Neuron (in vitro differentiated cells): ENCODE data around the gene ZNF488.
"Not testable (repeated sequence)": the region's sequence is repeated elsewhere in the genome, so short reads cannot be mapped to it uniquely, and the experiment has no call there.

Experiments
- H2AFZ ChIP-seq: one replicate; pipeline ENCODE4 v1.6.1; 2013; ENCODE audit warnings: low read depth, mild to moderate bottlenecking, inconsistent platforms, low read length, moderate library complexity
- H3K27me3 ChIP-seq: one replicate; pipeline ENCODE4 v1.6.1; 2013; ENCODE audit warnings: low read length; ENCODE audit not compliant: insufficient read depth
- H3K36me3 ChIP-seq: one replicate; pipeline ENCODE4 v1.6.1; 2013; ENCODE audit warnings: low read length; ENCODE audit not compliant: insufficient read depth
- H3K4me1 ChIP-seq: one replicate; pipeline ENCODE4 v1.6.1; 2013; ENCODE audit warnings: low read length; ENCODE audit not compliant: insufficient read depth
- H3K4me3 ChIP-seq: 2 replicates; pipeline ENCODE4 v1.5.1; 2013; ENCODE audit warnings: mild to moderate bottlenecking, low read length, moderate library complexity
- H3K9me3 ChIP-seq: one replicate; pipeline ENCODE4 v1.6.1; 2013; ENCODE audit warnings: low read length

ZNF488 gene, protein sequence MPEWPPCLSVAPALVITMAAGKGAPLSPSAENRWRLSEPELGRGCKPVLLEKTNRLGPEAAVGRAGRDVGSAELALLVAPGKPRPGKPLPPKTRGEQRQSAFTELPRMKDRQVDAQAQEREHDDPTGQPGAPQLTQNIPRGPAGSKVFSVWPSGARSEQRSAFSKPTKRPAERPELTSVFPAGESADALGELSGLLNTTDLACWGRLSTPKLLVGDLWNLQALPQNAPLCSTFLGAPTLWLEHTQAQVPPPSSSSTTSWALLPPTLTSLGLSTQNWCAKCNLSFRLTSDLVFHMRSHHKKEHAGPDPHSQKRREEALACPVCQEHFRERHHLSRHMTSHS

DNA sequence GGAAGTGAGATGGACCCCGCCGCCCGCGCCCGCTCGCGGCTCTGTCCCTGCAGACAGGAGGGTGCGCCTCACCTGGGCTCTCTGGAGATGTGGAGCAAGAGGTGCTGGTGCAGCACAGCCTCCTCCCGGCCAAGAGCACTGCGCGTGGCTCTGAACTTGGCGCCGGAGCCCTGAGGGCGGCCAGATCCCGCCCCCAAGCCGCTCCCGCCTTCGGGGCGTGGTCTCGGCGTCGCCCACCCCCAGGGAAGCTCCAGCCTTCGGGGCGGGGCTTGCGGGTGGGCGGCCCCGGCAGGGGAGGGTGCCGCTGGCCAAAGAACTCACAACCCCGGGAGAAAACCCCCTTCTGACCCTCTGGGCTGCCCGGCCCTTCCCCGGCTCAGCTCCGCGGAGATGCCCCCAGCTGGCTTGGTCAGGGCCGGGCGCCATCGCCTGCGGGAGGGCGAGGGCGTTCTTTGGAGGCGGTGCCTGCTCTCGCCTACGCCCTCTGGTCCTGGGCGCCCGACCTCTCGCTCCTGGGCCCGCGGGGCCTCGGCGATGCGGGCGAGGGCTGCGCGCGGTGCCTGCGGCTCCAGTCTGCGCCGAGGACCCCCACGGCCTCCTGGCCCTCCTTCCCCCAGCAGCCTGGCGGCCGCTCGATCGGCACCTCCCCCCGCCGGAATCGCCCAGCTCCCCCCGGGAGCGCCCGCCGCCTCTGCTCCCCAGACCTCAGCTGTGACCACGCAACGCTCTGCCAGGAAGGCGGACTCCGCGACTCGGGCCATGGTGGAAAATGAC, at the start of gene ZNF488:
TSS of gene ZNF488 (minus strand) at position 146 of the 774 bp plus-strand sequence. CDS start 15,464 bp downstream, outside the sequence.
- Histone ChIP-seq H3K36me3 (no peaks in the 10 kb centered on the region), H3K4me1 (peaks cover 8% of the 10 kb centered on the region), H3K27me3 (no peaks in the 10 kb centered on the region), H2AFZ (peak within 1 kb of the TSS; percentile 83), H3K9me3 (no peaks in the 10 kb centered on the region), H3K4me3 (peak within 1 kb of the TSS; percentile 53)

- Histone ChIP-seq H2AFZ (no peak overlapping the region), H3K9me3 (no peaks in the 10 kb centered on the region), H3K4me1 (no peaks in the 10 kb centered on the region), H3K4me3 (no peak overlapping the region), H3K36me3 (no peaks in the 10 kb centered on the region), H3K27me3 (no peaks in the 10 kb centered on the region)
Measured at GRCh38 chr10:47425813-47426419, 41.8 kb upstream of the ZNF488 start.

DNA sequence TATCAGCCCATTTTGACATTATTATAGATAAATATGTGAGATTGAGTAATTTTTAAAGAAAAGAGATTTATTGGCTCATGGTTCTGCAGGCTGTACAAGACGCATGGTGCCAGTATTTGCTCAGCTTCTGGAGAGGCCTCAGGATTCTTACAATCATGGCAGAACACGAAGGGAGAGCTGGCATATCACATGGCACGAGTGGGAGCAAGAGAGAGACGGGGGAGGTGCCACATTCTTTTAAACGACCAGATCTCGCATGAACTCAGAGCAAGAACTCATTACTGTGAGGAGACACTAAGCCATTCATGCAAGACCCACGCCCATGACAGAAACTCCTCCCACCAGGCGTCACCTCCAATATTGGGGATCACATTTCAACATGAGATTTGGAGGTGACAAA, 40.1 kb upstream of the ZNF488 start:
- H3K4me3 ChIP-seq = no peak overlapping the region
- no peaks in the 10 kb centered on the region for H3K27me3 ChIP-seq
- H3K36me3 ChIP-seq = no peaks in the 10 kb centered on the region
- H3K4me1 ChIP-seq = no peaks in the 10 kb centered on the region
- H3K9me3 ChIP-seq = no peaks in the 10 kb centered on the region
- no peak overlapping the region for H2AFZ ChIP-seq

GRCh38 chr10:47423476-47423875, 39.4 kb upstream of the ZNF488 start:
- Histone ChIP-seq H3K4me3 (no peak overlapping the region), H3K9me3 (no peaks in the 10 kb centered on the region), H3K36me3 (no peaks in the 10 kb centered on the region), H2AFZ (no peak overlapping the region), H3K4me1 (no peaks in the 10 kb centered on the region), H3K27me3 (no peaks in the 10 kb centered on the region)

- no peaks in the 10 kb centered on the region for H3K36me3 ChIP-seq
- no peaks in the 10 kb centered on the region for H3K4me1 ChIP-seq
- no peaks in the 10 kb centered on the region for H3K27me3 ChIP-seq
- no peak overlapping the region for H3K4me3 ChIP-seq
- H3K9me3 ChIP-seq = no peaks in the 10 kb centered on the region
- H2AFZ ChIP-seq = no peak overlapping the region
Measured at GRCh38 chr10:47421057-47421952, 37.2 kb upstream of the ZNF488 start.

- H3K4me1 ChIP-seq = no peaks in the 10 kb centered on the region
- H3K9me3 ChIP-seq = no peaks in the 10 kb centered on the region
- H3K27me3 ChIP-seq = no peaks in the 10 kb centered on the region
- no peak overlapping the region for H2AFZ ChIP-seq
- H3K4me3 ChIP-seq = no peak overlapping the region
- H3K36me3 ChIP-seq = no peaks in the 10 kb centered on the region
Measured at GRCh38 chr10:47420305-47421056, 36.4 kb upstream of the ZNF488 start.

GRCh38 chr10:47419421-47419820, 35.3 kb upstream of the ZNF488 start:
- no peaks in the 10 kb centered on the region for H3K9me3 ChIP-seq
- H3K36me3 ChIP-seq = no peaks in the 10 kb centered on the region
- H3K4me3 ChIP-seq = no peak overlapping the region
- no peaks in the 10 kb centered on the region for H3K4me1 ChIP-seq
- H2AFZ ChIP-seq = no peak overlapping the region
- H3K27me3 ChIP-seq = no peaks in the 10 kb centered on the region

DNA sequence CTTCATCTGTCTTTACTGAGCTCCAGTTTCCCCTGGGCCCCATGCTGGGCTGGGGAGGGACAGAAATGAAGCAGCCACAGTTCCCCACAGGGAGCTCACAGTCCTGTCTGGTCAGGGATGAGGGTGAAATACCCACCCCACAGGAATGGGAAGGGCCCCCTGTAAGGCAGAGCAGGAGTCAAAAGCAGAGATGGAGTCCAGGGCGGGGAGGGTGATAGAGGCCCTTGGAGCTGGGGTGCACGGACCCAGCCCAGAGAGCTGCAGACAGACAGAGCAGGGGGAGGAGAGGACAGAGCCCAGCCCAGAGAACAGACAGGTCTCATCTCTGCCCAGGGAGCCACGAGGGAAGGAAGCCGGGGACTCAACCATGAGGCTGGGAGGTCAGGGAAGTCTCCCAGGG, 34.9 kb upstream of the ZNF488 start:
- Histone ChIP-seq H3K4me3 (no peak overlapping the region), H3K36me3 (no peaks in the 10 kb centered on the region), H3K27me3 (no peaks in the 10 kb centered on the region), H3K9me3 (no peaks in the 10 kb centered on the region), H3K4me1 (no peaks in the 10 kb centered on the region), H2AFZ (no peak overlapping the region)

GRCh38 chr10:47418321-47418720, 34.2 kb upstream of the ZNF488 start:
- Histone ChIP-seq H3K9me3 (no peaks in the 10 kb centered on the region), H2AFZ (no peak overlapping the region), H3K36me3 (no peaks in the 10 kb centered on the region), H3K4me3 (no peak overlapping the region), H3K27me3 (no peaks in the 10 kb centered on the region), H3K4me1 (no peaks in the 10 kb centered on the region)

DNA sequence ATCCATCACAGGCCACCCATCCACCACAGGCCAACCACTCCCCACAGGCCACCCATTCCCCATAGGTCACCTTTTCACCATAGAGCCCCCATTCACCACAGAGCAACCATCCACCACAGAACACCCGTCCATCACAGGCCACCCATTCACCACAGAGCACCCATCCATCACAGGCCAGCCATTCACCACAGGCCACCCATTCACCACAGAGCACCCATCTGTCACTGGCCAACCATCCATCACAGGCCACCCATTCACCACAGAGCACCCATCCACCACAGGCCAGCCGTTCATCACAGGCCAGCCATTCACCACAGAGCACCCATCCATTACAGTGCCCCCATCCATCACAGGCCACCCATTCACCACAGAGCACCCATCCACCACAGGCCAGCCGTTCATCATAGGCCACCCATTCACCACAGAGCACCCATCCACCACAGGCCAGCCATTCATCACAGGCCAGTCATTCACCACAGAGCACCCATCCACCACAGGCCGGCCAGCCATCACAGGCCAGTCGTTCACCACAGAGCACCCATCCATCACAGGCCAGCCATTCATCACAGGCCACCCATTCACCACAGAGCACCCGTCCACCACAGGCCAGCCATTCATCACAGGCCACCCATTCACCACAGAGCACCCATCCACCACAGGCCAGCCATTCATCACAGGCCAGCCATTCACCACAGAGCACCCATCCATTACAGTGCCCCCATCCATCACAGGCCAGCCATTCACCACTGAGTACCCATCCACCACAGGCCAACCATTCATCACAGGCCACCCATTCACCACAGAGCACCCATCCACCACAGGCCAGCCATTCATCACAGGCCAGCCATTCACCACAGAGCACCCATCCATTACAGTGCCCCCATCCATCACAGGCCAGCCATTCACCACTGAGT, 32.5 kb upstream of the ZNF488 start:
- H3K4me3 ChIP-seq, H3K36me3 ChIP-seq, H3K27me3 ChIP-seq, H2AFZ ChIP-seq, H3K9me3 ChIP-seq, H3K4me1 ChIP-seq: not testable (repeated sequence)

DNA sequence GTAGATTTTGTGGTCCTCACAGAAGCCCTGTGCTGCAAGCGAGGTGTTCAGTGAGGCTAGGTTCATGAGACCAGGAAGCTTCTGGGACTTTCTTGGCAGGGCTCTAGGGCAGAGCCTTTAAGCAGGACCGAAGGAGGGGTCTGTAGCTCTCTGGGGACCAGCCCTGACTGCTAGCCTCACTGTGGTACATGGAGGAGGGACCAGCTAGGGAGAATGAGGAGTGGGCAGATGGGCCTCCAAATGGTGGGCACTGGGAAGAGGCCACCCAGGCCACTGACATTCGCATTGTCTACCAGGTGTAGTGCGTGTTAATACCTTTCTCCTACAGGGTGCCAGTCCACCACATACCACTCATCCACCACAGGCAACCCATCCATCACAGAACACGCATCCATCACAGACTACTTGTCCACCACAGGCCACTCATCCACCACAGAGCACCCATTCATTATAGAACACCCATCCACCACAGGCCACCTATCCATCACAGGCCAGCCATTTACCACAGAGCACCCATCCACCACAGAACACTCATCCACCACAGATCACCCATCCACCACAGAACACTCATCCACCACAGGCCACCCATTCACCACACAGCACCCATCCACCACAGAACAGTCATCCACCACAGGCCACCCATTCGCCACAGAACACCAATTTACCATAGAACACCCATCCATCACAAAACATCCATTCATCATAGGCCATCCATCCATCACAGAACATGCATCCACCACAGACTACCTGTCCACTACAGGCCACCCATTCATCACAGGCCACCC, 31.6 kb upstream of the ZNF488 start:
- Histone ChIP-seq H3K36me3 (no peaks in the 10 kb centered on the region), H3K4me3 (no peak overlapping the region), H2AFZ (no peak overlapping the region), H3K4me1 (no peaks in the 10 kb centered on the region), H3K27me3 (no peaks in the 10 kb centered on the region), H3K9me3 (no peaks in the 10 kb centered on the region)
